Suppressor macrophage treated with lipopolysaccharide for 1 hour (primary cell): ENCODE measurements around the gene OR4S1.
"Not testable (repeated sequence)": the region's sequence is repeated elsewhere in the genome, so short reads cannot be mapped to it uniquely, and the experiment has no call there.

Source experiments
- DNase-seq, 3 donors: peaks; one replicate each; pipeline ENCODE4 v3.0.0-alpha.2; 2020 to 2022

OR4S1 gene

GRCh38 chr11:48305923-48306322 is at the start of gene OR4S1:
Gene OR4S1 (plus strand): TSS chr11:48306223. CDS start chr11:48306223, 0 bp downstream.
- no peak for DNase-seq

GRCh38 chr11:48261600-48261999 is 44.4 kb upstream of the OR4S1 start:
- no peak for DNase-seq

- no peak for DNase-seq
Measured at GRCh38 chr11:48263423-48263911, 42.6 kb upstream of the OR4S1 start, which contains the start of gene OR4X1. Gene OR4X1 (plus strand): TSS chr11:48263861. CDS start chr11:48263861, 0 bp downstream.

GRCh38 chr11:48270621-48271020 is 35.4 kb upstream of the OR4S1 start:
- DNase-seq = no peak

- no peak for DNase-seq
Measured at GRCh38 chr11:48272606-48273005, 33.4 kb upstream of the OR4S1 start.

GRCh38 chr11:48307760-48308386 is 1.9 kb downstream of the OR4S1 start:
- DNase-seq = peak; percentile 69 to 77 (median 77)

GRCh38 chr11:48313590-48313989 is 7.6 kb downstream of the OR4S1 start:
- DNase-seq = not testable (repeated sequence)

GRCh38 chr11:48319813-48320212 is 13.8 kb downstream of the OR4S1 start:
- not testable (repeated sequence) for DNase-seq

GRCh38 chr11:48324620-48325019 is 18.6 kb downstream of the OR4S1 start, which contains the start of gene OR4C3:
Gene OR4C3 (plus strand): TSS chr11:48324920. CDS start chr11:48325022, 102 bp downstream.
- not testable (repeated sequence) for DNase-seq

GRCh38 chr11:48341466-48341865 is 35.4 kb downstream of the OR4S1 start:
- DNase-seq = no peak

GRCh38 chr11:48342505-48342904 is 36.5 kb downstream of the OR4S1 start:
- DNase-seq = not testable (repeated sequence)

- not testable (repeated sequence) for DNase-seq
Measured at GRCh38 chr11:48346286-48346685, 40.3 kb downstream of the OR4S1 start.

GRCh38 chr11:48354013-48354412 is 48.0 kb downstream of the OR4S1 start:
- DNase-seq = no peak

GRCh38 chr11:48354677-48355076 is 48.7 kb downstream of the OR4S1 start:
- no peak for DNase-seq
